ENCODE data around the gene BHLHA9. TPM values are rescaled to one million over a fixed set of nuclear protein-coding genes. Genes with fewer than 3 reads are reported as not detected.
"Not testable (repeated sequence)": the region's sequence is repeated elsewhere in the genome, so short reads cannot be mapped to it uniquely, and the experiment has no call there.

The BHLHA9 gene
- total RNA-seq, 1 donor from 2014 or later = not detected

DNA sequence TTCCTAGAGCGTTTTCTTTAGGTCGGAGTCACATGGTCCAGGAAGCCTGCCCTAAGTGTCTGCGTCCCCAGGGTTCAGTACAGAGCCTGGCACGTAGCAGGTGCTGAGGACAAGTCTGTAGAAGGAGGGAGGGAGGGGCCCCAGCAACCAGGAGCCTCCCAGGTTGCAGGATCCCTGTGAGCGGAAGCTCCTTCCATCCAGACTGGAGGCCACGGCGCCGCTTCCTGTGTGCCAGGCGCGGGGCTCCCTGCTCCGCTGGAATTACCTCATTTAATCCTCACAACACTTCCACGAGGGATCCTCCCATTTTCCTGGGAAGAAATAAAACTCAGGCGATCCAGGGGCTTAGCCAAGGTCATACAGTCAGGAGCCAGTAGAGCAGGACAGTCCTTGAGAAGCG lies 31.3 kb downstream of the BHLHA9 start:
- no peaks in the 10 kb centered on the region for H3K9me3 ChIP-seq
- intact Hi-C loops (cut with DNase I) = no loop called here
- peaks cover 0 to 3% of the 10 kb centered on the region in 2 donors for H3K4me1 ChIP-seq
- no peak overlapping the region for H3K27ac ChIP-seq
- no peaks in the 10 kb centered on the region for H3K36me3 ChIP-seq
- TF ChIP-seq, protein P1, sequence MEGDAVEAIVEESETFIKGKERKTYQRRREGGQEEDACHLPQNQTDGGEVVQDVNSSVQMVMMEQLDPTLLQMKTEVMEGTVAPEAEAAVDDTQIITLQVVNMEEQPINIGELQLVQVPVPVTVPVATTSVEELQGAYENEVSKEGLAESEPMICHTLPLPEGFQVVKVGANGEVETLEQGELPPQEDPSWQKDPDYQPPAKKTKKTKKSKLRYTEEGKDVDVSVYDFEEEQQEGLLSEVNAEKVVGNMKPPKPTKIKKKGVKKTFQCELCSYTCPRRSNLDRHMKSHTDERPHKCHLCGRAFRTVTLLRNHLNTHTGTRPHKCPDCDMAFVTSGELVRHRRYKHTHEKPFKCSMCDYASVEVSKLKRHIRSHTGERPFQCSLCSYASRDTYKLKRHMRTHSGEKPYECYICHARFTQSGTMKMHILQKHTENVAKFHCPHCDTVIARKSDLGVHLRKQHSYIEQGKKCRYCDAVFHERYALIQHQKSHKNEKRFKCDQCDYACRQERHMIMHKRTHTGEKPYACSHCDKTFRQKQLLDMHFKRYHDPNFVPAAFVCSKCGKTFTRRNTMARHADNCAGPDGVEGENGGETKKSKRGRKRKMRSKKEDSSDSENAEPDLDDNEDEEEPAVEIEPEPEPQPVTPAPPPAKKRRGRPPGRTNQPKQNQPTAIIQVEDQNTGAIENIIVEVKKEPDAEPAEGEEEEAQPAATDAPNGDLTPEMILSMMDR (IDR thresholded peaks at IDR 0.05) = no peak
- no peak overlapping the region for H3K4me3 ChIP-seq
- no peaks in the 10 kb centered on the region for H3K27me3 ChIP-seq
- DNase-seq (ENCODE audit: low spot score in 2 of 2) = no peak

DNA sequence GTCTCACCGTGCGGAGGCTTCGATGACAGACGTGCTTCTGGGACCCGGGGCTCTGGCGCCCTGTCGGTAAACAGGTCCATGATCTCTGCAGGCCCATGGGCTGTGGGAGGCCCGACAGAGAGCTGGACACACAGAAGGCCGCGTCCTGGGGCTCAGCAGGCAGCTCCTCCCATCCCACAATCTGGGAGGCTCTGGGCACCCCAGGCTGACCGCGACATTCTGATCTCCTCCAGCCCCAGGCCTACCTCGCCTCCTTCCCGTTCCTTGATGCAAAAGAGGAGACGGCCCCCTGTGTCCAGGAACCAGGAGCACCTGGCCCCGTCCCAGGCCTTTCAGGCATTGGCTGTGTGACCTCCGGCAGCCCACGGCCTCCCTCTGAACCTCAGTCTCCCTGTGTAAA lies 32.5 kb downstream of the BHLHA9 start:
- Histone ChIP-seq H3K4me1 (peaks cover 0 to 3% of the 10 kb centered on the region in 2 donors), H3K36me3 (no peaks in the 10 kb centered on the region), H3K27me3 (no peaks in the 10 kb centered on the region), H3K27ac (no peak overlapping the region), H3K4me3 (no peak overlapping the region), H3K9me3 (no peaks in the 10 kb centered on the region)
- intact Hi-C loops (cut with DNase I) = no loop called here
- TF ChIP-seq, protein P1 (IDR thresholded peaks at IDR 0.05) = no peak
- no peak for DNase-seq (ENCODE audit: low spot score in 2 of 2)

DNA sequence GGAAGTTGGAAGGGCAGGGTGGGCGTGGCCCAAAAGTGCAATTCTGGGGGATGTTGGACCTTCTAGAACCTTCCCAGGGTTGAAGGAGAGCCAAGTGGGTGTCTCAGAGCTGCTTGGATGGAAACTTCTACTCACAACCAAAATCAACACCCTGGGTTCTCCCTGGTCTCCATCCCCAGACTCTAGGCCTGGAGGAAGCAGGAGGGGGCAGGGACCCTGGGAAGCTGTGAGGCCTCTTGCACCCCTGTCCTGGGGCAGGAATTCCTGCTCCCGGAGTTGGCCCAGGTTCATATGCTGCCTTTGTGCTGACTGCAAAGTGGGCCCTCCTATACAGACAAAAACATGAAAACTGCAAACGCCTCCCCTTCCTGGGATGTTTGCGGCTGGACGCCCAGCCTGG lies 34.3 kb downstream of the BHLHA9 start:
- intact Hi-C loops (cut with DNase I) = no loop called here
- TF ChIP-seq, protein P1 (IDR thresholded peaks at IDR 0.05) = no peak

DNA sequence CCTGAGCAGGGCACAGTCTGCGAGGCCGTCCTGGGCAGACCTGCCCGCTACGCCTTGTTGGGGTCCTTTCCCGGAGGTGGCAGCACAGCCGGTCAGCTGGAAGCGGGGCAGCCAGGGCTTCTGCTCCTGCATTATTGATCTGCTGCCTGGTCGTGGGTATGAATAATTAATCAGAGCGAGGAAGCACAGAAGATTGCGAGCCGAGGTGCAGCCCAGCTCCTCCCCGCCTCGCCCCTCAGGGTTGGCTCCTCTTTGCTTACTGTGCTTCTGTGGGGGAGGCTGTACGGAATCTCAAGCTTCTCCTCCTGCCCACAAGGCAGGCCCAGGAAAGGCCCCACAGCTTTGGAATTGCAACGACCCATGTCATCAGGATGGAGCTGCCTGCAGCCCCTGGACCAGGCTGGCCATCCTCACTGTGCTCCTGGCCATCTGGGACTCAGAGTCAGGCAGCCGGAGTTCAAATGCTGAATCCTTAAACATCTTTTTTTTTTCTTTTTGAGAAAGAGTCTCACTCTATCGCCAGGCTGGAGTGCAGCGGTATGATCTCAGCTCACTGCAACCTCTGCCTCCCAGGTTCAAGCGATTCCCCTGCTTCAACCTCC lies 34.8 kb downstream of the BHLHA9 start:
- no peaks in the 10 kb centered on the region for H3K36me3 ChIP-seq
- no peak for DNase-seq (ENCODE audit: low spot score in 2 of 2)
- H3K27ac ChIP-seq = peak overlapping the region in 1 of 2 donors; percentile 71
- TF ChIP-seq, protein P1 (IDR thresholded peaks at IDR 0.05) = no peak
- peaks cover 0 to 3% of the 10 kb centered on the region in 2 donors for H3K4me1 ChIP-seq
- no peaks in the 10 kb centered on the region for H3K9me3 ChIP-seq
- H3K27me3 ChIP-seq = no peaks in the 10 kb centered on the region
- intact Hi-C loops (cut with DNase I) = no loop called here
- H3K4me3 ChIP-seq = no peak overlapping the region

More for the DNA sequence above, 34.3 kb downstream of the BHLHA9 start:
- peak overlapping the region in 1 of 2 donors; percentile 71 for H3K27ac ChIP-seq
- H3K36me3 ChIP-seq = no peaks in the 10 kb centered on the region
- DNase-seq (ENCODE audit: low spot score in 2 of 2) = no peak
- no peaks in the 10 kb centered on the region for H3K27me3 ChIP-seq
- H3K4me1 ChIP-seq = peaks cover 0 to 3% of the 10 kb centered on the region in 2 donors
- no peaks in the 10 kb centered on the region for H3K9me3 ChIP-seq
- H3K4me3 ChIP-seq = no peak overlapping the region

DNA sequence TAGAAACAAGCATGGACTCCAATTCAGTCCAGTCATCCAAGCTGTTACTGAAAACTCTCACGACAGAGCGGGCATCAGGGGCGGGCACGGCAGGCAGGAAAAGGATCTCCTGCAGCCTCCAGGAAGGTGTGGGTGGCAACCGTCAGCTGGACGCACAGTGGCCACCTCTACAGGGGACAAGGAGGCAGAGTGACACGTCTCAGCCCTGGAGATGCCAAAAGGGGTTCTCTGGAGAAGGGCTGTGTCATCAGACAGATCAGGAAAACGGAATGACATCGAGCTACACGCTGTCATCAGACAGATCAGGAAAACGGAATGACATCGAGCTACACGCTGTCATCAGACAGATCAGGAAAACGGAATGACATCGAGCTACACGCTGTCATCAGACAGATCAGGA lies 37.6 kb downstream of the BHLHA9 start:
- intact Hi-C loops (cut with DNase I); H3K4me3 ChIP-seq; H3K9me3 ChIP-seq; H3K36me3 ChIP-seq; DNase-seq (ENCODE audit: low spot score in 2 of 2); H3K27me3 ChIP-seq; H3K4me1 ChIP-seq; H3K27ac ChIP-seq: not testable (repeated sequence)

DNA sequence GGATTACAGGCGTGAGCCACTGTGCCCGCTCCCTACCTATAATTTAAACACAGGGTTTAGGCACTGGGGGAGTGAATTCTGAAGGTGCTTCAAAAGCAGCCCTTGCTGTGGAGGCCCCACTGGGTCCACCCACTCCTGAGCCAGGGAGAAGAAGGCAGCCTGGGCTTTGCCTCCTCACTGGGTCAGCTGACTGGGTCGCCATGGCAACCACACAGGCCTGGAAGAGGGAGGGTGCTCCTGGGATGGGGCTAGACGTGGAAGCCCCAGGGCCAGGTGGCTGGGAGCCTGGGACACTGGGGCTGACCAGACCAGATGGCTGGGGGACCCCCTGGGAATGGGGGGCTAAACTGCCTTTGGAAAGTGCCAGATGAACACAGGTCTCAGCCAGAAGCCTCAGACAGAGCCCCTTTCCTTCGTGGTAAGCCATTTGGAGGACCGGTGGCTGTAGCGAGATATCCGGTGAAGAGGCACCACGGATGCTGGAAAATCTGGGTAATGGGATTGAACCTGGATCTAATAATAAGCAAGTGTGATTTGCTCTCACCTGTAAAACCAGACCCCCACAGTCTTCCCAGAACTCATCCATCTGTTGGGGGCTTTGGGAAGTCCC lies 42.1 kb downstream of the BHLHA9 start:
- Histone ChIP-seq H3K27ac (no peak overlapping the region), H3K9me3 (no peaks in the 10 kb centered on the region), H3K4me1 (peaks cover 0 to 17% of the 10 kb centered on the region in 2 donors), H3K36me3 (no peaks in the 10 kb centered on the region), H3K27me3 (no peaks in the 10 kb centered on the region), H3K4me3 (no peak overlapping the region)
- no peak for DNase-seq (ENCODE audit: low spot score in 2 of 2)
- intact Hi-C loops (cut with DNase I) = no loop called here
- TF ChIP-seq, protein P1 (IDR thresholded peaks at IDR 0.05) = no peak
